Lung microvascular endothelial cell (primary cell): ENCODE measurements around the gene MED26. TPM values are rescaled to one million over a fixed set of nuclear protein-coding genes. Genes with fewer than 3 reads are reported as not detected.

Source experiments
- DNase-seq, 2 donors: peaks; one replicate each; pipeline versions ENCODE4 v3.0.0 to v3.0.0-alpha.2; 2010; ENCODE audit warnings: low read depth in 2 of 2
- total RNA-seq: library from RNA; depleted of rRNA; stranded (reverse); fragments of >200 nt; gene quantifications from 2 replicates; pipeline ENCODE4 v1.2.1, GENCODE V29; 2014

Gene MED26
- total RNA-seq, 1 donor from 2014 or later = 3.8 TPM

DNA sequence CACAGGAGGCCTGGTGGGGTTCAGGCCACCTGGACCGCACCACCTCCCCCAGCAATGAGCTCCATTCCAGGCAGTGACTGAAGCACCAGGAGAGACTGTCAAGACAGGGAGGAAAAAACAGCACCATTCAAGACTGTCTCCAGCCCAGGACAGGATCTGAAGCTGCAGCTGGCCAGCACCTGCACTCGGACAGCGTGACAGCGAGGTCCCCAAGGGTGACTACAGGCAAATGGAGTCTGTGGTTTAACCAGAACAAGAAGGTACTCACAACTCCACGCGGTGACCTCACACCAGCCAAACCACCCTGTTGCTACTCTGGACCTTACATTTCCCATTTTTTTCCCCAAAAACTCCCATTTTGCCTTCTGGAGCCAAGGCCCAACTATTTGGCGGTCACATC lies 9.8 kb downstream of the MED26 start:
- DNase-seq = no peak

DNA sequence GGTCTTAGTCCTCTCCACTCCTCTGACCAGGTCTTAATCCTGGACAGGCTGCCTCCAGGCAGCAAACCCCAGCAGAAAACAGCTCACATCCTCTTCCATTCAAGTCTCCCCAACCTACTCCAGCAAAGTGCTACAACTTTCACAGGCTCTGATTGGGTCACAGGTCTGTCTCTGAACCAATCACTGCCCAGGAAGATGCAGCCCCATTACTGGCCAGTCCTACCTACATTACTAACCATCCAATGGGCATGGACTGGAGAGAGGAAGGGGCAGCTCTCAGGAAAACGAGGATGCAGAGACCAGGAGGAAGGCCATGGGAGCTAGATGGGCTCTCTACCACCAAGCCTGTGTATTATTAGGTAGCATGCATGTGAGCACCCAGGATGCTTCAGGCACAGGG lies 12.2 kb downstream of the MED26 start:
- peak in 1 of 2 donors; percentile 35 for DNase-seq

DNA sequence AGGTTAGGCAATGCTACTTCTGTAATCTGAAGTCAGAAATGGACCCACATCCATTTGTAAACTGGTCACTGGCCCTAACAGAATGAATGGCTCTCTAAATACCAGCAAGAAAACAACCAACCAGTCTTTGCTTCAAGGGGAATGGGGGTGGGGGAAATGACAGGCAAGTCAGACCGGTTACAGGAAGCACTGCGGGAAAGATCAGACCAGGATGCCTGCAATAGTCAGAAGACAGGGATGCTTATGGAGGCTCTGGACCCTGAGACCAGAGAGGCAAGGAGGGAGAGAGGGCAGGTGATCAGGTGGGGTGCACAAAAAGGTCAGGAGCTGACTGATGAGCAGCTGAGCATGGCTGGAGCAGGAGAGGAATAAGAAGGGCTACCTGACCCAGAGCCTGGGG lies 13.1 kb downstream of the MED26 start:
- DNase-seq = peak in 1 of 2 donors; percentile 38

DNA sequence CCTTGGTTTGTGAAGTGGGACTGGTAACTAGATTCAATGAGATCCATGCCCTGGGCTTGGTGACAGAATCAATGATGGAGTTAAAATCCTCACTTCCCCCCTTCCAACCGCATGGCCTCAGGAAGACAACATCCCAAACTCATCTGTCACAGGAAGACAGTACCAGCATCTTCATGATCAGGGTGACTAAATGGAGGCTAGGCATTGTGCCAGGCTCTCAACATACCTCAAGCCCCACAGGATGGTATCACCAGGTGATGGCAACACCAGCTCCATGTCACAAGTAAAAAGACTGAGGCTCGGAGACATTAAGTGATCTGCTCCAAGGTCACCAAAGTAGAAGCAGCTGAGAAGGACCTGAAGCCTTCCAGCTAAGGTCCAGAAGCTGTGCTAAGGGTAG lies 14.2 kb downstream of the MED26 start:
- no peak for DNase-seq

DNA sequence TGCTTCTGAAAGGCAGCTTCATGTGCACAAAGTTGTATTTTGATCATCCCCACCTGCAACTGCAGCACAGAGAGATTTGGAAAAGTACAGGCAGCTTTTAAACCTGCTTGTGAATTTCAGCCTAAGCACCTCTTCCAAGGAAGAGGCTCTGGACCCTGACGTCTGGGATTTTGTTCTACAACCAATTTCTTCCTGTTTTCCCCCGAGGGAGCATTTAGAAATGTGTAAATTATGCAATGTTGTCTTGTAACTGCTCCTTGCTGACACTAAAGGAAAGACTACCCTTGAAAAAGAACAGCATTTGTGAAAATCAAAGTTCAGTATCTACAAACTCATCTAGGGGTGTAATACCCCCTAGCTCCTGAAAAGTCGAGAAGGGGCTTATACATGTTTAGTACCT lies 15.4 kb downstream of the MED26 start:
- no peak for DNase-seq

DNA sequence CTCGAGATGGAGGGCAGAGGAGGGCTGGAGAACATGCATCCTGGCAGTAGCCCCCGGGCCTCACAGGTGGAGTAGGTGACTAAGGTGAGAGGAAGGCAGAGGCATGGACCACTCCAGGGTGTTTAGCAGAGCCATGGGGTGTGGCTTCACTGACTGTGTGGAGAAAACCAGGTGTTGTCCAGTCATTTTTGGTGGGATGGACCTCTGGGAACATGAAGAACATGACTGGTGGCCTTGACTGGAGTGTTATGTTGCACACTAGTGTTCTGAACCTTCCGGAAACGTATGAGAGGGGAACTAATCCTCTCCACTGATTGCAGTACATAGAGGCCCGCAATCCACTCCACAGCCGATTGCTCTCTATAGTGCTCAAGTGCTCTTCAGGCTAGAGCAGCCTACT lies 16.9 kb downstream of the MED26 start:
- no peak for DNase-seq

DNA sequence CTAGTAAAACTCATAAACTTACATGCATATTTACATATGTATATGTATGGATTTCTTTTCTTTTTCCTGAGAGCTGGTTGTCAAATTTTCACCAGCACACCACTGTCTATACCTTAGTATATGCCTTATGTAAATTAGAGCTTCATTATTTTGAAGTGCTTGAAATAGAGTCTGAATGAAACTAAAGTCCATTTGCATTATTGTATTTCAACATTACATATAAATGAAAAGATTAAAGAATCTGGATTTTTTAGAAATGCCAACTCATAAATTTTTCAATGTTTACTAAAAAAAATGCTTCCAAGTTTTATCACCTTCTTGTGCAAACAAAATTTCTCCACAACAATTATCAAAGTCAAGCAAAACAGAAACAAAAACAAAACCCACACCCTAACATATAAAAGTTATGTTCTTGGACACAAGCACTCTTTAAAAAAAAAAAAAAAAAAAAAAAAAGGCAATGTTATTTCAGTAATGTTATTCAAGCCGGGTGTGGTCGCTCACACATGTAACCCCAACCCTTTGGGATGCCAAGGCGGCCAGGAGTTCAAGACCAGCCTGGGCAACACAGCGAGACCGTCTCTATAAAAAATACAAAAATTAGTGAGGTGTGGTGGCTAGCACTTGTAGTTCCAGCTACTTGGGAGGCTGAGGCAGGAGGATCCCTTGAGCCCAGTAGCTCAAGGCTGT lies 18.3 kb downstream of the MED26 start:
- DNase-seq = no peak

DNA sequence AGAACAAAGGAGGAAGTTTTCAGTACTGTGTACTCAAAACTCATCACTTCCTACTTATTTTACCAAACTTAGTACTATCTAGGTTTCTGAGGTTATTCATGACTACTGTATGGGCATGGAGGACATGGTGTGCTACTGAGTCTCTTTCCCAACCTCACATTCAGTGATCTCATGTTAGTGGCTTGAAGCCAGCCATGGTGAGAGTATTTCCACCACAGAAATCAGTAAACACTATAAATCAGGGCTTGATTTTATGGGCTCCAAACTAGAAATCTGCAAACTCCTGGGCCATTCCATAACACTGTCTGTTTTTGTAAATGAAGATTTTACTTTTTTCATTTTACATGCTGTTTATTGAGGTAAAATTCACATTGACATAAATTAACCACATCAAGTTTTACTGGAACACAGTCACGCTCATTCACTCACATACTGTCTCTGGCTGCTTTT lies 19.7 kb downstream of the MED26 start:
- peak; percentile 62 to 86 for DNase-seq

DNA sequence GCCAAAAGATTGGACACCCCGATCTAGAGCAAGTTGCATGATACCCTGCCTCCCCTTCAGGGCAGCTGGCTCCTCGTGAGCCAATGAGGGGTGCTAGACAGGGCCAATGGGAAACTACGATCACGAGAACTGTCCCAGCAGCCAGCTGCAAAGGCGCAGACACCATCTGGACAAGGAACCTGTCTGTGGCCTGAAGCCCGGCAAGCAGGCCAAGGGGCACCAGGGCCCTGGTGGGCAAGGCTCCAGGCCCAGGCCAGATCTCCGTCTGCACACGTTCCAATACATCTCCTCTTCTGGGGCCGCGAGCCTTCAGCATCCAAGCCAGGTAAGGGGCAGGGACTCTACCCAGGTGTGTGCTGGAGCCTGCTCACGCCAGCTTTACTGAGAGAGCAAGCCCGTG lies 20.2 kb downstream of the MED26 start:
- no peak for DNase-seq

DNA sequence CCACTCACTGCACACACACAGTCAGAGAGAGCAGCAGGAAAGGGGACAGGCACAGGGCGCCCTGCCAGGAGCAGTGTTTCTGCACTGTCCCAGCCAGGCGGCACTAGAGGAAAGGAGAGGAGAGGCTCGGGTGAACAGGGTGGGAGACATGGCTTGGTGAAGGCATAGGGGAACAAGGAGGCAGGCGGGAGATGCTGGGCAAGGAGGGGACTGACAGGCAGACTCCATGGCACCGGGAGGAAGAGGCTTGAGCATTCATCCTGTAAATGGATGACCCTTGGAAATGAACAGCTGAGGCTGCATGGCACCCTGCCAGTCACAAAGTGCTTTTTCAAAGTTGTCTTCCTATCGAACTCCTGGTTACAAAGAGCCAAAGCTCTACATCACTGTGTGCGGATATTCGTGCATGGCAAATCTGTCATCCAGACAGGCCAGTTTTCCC lies 22.4 kb downstream of the MED26 start:
- peak; percentile 51 to 75 for DNase-seq

DNA sequence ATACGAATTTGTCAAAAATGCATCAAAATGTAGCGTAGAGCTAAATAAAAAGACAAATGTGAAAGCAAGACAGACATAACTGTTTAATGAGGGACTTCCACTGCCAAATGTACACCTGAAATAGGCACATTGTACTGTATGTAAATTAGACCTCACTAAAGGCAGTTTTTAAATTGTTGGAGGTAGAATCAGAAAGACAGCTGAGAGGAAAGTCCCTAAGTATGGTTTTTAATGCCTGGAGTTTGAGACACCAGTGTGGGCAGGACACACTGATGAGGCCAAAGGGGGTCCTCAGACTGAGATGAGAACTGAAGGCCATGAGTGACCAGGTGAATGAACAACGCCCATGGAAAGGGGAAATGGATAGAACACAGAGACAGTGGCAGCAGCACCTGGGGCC lies 22.9 kb downstream of the MED26 start:
- DNase-seq = no peak

DNA sequence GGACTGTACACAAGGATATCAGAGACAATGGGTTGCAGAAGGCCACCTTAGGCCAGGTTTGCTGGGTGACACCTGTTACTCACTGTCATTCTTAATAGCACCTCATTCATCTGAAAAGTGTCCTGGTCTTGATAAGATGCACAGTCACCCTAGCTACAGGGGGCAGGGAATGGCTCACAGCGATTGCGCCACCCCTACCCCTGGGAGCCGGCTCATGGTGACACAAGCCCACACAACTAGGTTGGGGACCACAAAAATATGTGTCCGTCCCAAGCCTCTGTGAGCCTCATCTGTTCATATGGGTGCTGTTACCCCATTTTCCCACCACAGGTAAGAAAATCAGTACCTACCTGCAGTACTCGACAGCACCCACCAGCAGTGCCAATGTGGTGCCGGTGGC lies 23.4 kb downstream of the MED26 start:
- no peak for DNase-seq

DNA sequence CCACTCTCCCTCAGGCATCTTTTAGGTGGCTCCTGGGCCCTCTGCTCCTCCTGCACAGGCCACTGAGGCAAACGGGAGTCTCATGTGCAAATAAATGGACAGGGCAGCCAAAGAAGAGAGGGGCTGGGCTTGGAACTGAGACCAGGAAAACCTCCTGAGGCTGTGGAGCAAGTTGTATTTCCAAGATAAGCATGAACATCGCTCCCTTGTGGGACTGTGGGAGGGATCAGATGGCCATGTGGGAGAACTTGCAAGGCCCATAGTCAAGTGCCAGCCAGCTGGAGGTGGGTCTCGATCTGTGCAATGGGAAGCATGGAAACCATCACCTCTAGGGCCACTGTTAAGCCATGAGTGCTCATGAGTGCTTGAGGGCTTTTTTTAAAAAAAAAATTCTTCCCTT lies 24.9 kb downstream of the MED26 start:
- DNase-seq = no peak

DNA sequence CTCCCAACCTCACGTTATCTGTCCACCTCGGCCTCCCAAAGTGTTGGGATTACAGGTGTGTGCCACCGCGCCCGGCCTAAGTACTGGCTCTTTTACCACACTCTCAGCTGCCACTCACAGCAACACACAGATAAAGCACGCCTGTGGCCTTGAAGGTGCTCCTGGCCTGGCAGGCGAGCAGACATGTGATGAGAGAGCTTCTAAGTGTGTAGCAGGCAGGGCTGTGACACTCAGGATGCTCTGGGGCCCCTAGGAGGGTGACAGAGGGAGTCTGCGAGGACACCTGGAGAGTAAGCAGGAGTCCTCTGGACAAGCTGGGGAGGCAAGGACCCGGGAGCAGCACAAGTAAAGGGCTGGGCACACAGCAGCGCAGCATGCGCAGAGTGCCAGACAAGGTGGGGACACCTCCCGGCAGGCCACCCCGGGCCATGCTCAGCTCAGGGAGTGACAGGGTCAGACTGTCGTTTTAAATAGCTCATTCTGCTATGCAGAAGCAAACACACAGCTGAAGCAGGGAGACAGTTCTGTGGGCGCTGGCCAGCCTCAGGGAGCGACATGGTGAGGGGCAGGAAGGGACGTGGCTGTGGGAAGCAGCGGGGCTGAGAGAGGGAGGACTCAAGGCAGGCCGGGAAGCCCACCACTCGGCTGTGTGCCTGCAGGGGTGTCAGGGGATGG lies 26.5 kb downstream of the MED26 start:
- no peak for DNase-seq

DNA sequence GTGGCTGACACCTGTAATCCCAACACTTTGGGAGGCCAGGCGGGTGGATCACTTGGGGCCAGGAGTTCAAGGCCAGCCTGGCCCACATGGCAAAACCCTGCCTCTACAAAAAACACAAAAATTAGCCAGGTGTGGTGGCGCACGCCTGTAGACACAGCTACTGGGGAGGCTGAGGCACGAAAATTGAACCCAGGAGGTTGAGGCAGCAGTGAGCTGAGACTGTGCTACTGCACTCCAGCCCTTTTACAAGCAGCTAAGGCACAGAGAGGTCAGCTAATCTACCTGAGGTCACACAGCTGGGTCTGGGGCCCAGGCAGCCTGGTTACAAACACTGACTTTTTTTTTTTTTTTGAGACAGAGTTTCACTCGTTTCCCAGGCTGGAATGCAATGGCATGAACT lies 27.2 kb downstream of the MED26 start:
- no peak for DNase-seq

DNA sequence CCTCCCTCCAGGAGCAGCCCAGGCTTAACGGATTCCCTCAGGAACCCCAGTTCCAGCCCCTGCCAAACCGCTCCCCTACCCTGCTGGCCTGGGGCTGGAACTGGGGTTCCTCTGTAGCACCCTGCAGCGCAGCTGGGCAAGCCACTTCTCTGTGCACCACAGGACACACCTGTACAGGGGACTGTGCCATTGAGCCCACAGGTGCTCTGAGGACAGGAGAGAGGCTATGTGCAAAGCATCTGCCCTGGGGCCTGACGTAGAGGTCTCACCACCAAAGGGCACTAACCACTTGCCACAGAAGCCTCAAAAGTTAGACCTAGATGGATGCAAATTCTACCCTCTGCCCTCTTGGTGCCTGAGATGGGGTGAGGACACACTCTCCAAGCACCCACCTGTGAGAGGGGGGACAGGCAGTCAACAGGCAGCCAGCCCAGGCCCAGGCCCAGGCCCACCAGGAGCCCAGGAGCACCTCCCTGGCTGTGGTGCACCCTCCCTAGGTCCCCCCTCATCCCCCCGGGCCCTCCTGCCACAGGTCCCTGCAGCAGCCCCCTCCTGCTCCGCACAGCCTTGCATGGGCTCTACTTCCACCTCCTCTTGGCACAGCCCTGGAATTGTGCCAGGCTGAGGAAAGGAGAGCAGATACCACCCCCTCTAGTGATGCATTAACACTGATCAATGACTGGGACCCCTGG lies 28.2 kb downstream of the MED26 start:
- DNase-seq = no peak

DNA sequence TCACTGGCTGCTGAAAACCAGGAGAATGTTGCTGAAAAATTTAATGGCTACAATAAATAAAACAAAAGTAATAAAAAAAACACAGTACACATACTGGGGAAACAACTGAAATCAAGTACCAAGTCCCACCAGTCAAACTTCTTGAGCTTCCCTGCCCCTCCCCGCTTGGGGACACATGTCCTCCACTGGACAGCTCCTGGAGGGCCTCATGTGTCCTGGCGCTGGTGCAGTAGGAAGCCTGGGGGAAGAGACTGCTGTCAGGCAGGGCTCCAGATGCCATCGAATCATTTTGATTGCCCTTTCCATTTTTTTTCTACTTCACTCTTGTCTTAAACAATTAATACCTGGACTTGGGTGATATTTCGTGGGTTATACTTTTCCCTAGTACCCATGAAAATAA lies 29.2 kb downstream of the MED26 start:
- no peak for DNase-seq

DNA sequence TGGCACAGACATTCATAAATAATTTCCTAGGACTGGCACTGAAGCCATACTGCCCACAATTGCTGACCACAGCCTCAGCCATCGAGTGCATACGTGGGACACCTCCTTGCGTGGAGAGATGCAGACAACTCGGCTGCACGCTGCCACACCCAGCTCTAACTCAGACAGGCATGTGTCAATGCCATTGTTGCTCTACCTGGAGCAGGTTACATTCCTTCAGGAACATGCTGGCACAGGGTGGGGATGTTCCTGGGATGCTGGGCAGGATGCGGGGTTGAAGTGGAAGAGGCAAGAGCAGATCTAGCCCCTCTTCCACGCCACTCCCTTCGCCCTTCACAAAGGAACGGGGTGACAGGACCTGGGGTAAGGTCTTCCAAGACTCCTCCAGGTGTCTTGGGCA lies 31.6 kb downstream of the MED26 start:
- DNase-seq = no peak

DNA sequence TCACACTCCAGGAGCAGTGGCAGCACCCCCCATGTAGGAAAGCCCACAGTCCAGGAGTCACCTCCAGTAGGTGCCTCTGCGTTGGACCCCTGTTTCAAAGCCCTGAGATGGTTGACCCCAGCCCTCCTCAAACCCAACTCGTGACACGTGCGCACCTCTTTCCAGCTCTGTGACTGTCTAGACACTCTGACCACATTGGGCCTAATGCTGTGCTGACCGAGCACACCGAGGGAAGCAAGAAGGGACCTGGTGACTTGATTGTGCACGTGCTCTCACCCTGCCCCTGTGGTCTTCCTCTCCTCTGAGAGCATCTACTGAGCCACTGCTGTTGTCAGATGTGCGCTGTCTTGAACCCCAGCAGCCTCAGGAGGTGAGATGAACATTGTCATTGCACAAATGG lies 32.9 kb downstream of the MED26 start:
- no peak for DNase-seq

DNA sequence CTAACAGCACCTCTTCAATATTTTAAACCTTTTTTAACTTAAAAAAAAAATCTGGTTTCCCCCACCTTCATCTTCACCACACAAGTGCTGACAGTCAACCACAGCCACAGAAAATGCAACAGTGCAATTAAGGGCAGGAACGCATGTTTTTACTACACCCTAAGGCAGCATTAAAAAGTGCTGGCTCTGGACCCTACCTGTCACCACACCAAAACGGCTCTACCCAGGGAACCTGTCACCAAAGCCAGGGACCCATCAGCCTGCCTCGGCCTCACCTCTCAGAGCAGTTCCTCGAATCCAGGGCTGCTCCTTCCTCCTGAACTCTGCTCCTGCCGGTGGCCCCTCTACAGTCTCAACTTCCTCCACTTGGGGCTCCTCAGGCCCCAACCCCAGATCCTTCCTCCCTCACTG lies 33.3 kb downstream of the MED26 start:
- no peak for DNase-seq

DNA sequence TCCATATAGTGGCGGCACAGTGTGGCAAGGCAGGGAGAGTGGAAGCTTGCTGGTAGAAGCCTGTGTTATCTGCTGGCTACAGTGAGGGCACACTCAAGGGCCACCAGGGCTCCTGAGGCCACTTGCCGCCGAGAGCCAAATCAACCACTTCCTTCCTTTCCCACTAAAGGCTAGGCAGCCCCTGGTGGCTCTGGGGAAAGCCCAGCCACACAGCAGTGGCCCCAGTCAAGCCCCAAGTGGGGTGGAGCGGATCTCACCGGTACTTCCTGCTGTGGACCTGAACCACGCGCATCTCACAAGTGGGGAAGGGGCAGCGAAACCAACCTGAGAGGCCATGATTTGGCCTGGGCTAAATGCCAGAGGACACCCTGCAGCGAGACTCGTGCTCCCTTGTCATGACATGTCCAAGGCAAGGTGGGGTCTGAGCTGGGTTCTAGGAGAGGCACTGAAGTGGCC lies 33.8 kb downstream of the MED26 start:
- DNase-seq = no peak

DNA sequence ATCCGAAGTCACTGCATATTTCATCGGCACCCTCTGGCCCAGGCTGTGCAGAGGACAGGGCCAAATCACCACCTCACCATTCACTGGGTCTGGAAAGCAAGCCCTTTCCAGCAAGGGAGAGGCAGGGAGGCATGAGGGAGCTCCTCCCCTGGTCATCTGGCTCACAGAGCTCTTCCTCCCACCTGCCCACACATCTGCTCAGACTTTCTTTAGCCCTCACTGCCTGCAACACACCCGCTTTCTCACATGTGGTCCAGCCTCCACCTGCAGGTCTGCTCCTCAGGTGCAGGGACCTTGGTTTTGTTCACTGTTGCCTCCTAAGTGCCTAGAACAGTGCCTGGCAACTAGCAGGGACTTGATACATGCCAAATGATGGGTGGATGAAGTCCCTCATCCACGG lies 34.8 kb downstream of the MED26 start:
- DNase-seq = no peak
